Activated CD8-positive, alpha-beta T cell treated with anti-CD3 and anti-CD28 coated beads for 36 hours (primary cell): Measurements from ENCODE around the gene PCTP. TPM values are rescaled to one million over a fixed set of nuclear protein-coding genes. Genes with fewer than 3 reads are reported as not detected.

Source experiments
- ATAC-seq: fragments of 200-7000 bp; cut with Tn5 transposase; one replicate; pipeline ENCODE4 v1.10.0; 2021; ENCODE audit warnings: mild to moderate bottlenecking, moderate library complexity
- CTCF ChIA-PET: fragments of 350-600 bp; sonication (Branson Sonifier 250); formaldehyde crosslinking; loops from one replicate; lab custom pipeline; 2021; ENCODE audit warnings: antibody characterized with exemption; lab: Charles Lee
- POLR2A ChIA-PET: fragments of 350-600 bp; sonication (Branson Sonifier 250); formaldehyde crosslinking; loops from one replicate; lab custom pipeline; 2021; ENCODE audit warnings: antibody characterized with exemption; lab: Charles Lee
- DNase-seq: peaks from one replicate; pipeline ENCODE4 v3.0.0-alpha.2; 2020
- H3K27ac Mint-ChIP-seq: one replicate; pipeline ENCODE4 v1.8.0; 2021; ENCODE audit warnings: mild to moderate bottlenecking, mixed read lengths
- H3K27me3 Mint-ChIP-seq: one replicate; pipeline ENCODE4 v1.8.0; 2021; ENCODE audit warnings: mixed read lengths
- H3K36me3 Mint-ChIP-seq: one replicate; pipeline ENCODE4 v1.8.0; 2021; ENCODE audit warnings: low read depth, mixed read lengths
- H3K4me1 Mint-ChIP-seq: one replicate; pipeline ENCODE4 v1.8.0; 2021; ENCODE audit warnings: low read depth, mixed read lengths
- H3K4me3 Mint-ChIP-seq: one replicate; pipeline ENCODE4 v1.8.0; 2021; ENCODE audit warnings: mild to moderate bottlenecking, moderate library complexity, mixed read lengths
- H3K9me3 Mint-ChIP-seq: one replicate; pipeline ENCODE4 v1.8.0; 2021; ENCODE audit warnings: mixed read lengths
- intact Hi-C: fragments of 100-400 bp; cut with micrococcal nuclease; formaldehyde crosslinking; loops from one replicate; pipeline ENCODE4 v1.10.0; 2022
- total RNA-seq, 2 experiments: library from RNA; stranded (reverse); gene quantifications; one replicate each; pipeline ENCODE4 v1.2.3, GENCODE V29; 2021
- TF ChIP-seq, protein P1 (sequence below): fragments of 200-600 bp; IDR thresholded peaks from one replicate; pipeline ENCODE4 v1.8.0; 2022; ENCODE audit warnings: antibody characterized with exemption, mild to moderate bottlenecking

The PCTP gene
- total RNA-seq, 2 experiments from 2014 or later: 6.6 to 7.7 TPM

DNA sequence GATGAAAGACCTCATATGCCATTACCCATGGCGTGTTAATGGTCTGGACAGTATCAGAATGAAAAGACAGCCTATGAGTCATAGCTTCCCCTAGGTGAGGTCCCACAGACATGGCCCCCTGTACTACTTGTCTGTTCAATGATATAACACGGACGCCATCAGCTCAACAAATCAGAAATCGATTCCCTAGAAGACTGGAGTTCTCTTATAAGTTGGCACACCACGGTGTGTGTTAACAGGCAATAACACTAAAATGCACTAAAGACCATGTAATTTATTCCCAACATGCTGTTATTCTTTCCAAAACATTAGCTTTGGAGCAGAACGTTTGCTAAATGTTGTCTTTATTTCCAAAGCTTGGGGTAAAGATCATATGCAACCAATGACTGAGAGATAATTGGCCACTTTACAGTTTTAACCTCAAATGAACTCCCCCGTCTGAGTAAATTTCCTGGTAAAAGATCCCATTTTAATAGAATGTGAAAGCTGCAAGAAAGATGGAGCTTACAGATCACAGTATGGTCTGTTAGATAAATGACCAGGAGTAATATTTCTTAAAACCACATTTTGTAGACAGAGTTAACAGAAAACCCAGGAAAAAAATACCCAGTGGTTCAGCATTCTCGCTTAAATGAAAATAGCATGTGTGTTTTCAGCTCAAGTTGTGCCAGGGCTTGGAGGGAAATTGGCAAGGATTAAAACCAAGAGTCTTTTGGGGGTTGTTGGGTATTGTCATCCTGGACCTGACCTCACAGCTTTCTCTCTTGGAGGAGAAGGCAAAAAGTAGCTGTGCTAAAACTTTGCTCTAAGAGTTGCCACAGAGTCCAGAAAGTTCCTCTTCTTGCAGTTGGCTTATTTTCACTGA, 65.9 kb downstream of the PCTP start:
- Mint-ChIP-seq H3K36me3 (no peaks in the 10 kb centered on the region), H3K27me3 (peaks cover 15% of the 10 kb centered on the region), H3K27ac (no peak overlapping the region), H3K4me3 (no peak overlapping the region), H3K9me3 (peaks cover 5% of the 10 kb centered on the region), H3K4me1 (no peaks in the 10 kb centered on the region)
- intact Hi-C loops: no loop called here
- DNase-seq (no peak), ATAC-seq (no peak)
- ChIA-PET CTCF (no interaction called here), POLR2A (no interaction called here)
- TF ChIP-seq, protein P1, sequence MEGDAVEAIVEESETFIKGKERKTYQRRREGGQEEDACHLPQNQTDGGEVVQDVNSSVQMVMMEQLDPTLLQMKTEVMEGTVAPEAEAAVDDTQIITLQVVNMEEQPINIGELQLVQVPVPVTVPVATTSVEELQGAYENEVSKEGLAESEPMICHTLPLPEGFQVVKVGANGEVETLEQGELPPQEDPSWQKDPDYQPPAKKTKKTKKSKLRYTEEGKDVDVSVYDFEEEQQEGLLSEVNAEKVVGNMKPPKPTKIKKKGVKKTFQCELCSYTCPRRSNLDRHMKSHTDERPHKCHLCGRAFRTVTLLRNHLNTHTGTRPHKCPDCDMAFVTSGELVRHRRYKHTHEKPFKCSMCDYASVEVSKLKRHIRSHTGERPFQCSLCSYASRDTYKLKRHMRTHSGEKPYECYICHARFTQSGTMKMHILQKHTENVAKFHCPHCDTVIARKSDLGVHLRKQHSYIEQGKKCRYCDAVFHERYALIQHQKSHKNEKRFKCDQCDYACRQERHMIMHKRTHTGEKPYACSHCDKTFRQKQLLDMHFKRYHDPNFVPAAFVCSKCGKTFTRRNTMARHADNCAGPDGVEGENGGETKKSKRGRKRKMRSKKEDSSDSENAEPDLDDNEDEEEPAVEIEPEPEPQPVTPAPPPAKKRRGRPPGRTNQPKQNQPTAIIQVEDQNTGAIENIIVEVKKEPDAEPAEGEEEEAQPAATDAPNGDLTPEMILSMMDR: no peak

DNA sequence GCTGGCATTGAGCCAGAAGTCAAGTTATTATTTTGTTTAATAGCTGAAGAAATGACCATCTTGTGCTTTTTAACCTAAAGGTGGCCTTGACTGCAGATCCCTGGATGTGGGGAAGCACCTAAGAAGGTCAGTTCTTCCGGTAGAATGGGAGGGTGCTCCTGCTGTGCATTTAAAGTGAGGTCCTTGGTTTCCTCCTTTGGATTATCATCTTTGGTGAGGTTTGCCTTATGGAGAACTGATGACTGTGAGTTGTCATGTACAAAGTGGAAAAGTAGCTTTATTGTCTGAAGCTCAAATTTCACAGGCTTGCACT, 66.5 kb downstream of the PCTP start:
- H3K36me3 Mint-ChIP-seq: no peaks in the 10 kb centered on the region
- DNase-seq: no peak
- peaks cover 15% of the 10 kb centered on the region for H3K27me3 Mint-ChIP-seq
- H3K9me3 Mint-ChIP-seq: peaks cover 5% of the 10 kb centered on the region
- H3K4me1 Mint-ChIP-seq: no peaks in the 10 kb centered on the region
- H3K4me3 Mint-ChIP-seq: no peak overlapping the region
- CTCF ChIA-PET: no interaction called here
- intact Hi-C loops: no loop called here
- ATAC-seq: no peak
- no peak overlapping the region for H3K27ac Mint-ChIP-seq
- TF ChIP-seq, protein P1: no peak
- POLR2A ChIA-PET: no interaction called here

DNA sequence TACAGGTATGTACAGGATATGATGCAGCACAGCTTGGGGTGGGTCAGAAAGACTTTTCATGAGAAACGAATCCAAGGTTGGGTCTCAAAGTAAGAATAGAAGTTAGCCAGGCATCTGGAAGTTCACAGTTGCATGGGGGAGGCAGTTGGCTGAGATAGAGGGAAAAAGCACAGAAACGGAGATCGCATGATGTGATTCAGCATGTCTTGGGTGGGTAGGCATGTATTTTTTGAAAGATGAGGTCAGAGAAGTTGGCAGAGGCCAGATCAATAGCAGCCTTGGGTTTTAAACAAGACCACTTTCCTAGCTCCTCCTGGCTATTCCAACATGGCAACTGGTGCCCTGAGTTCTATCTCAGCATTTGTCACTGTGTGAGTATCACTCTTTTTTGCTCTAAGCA, 67.2 kb downstream of the PCTP start:
- CTCF ChIA-PET: no interaction called here
- POLR2A ChIA-PET: no interaction called here

DNA sequence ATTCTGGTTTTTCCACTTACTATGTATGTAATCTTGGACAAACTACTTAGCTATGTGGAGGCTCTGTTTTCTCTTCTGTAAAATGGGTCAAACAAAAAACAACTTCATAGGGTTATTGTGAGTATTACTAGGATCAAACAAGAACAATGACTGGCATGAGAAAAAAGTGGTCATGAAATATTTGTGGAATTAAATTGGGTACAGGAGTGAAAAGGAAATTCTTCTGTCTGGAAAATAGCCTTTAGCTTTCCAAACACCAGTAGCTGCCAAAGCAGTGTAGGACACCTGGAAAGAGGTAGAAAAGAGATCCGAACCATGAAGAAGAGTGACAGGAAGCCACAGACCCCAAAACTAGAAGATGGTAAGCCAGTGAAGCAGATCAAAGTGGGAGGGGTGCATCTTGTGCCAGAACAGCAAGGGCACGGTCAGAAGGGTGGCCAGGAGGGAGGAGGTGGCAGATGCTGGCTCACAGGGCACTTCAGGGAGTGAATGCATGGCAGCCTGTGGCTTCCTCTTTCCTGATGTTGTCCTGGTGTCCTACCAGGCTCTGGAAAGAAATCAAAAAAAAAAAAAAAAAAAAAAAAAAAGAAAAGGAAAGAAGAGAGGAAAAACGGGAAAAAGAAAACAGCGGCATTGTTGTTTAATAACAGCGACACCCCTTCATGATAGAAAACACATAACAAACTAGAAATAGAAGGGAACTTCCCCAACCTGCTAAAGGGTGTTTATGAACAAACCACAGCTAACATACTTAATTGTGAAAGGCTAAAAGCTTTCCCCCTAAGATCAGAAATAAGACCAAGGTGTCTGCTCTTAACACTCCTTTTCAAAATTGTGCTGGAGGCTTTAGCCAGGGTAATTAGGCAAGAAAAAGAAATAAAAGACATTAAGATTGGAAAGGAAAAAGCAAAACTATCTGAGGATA, 67.9 kb downstream of the PCTP start:
- intact Hi-C loops: no loop called here
- TF ChIP-seq, protein P1: no peak
- no peak for DNase-seq

More for the DNA sequence above, 67.2 kb downstream of the PCTP start:
- TF ChIP-seq, protein P1: no peak
- DNase-seq (no peak), ATAC-seq (no peak)
- Mint-ChIP-seq H3K36me3 (no peaks in the 10 kb centered on the region), H3K4me1 (no peaks in the 10 kb centered on the region), H3K9me3 (peaks cover 5% of the 10 kb centered on the region), H3K27me3 (peaks cover 12% of the 10 kb centered on the region), H3K4me3 (no peak overlapping the region), H3K27ac (no peak overlapping the region)
- intact Hi-C loops: no loop called here

DNA sequence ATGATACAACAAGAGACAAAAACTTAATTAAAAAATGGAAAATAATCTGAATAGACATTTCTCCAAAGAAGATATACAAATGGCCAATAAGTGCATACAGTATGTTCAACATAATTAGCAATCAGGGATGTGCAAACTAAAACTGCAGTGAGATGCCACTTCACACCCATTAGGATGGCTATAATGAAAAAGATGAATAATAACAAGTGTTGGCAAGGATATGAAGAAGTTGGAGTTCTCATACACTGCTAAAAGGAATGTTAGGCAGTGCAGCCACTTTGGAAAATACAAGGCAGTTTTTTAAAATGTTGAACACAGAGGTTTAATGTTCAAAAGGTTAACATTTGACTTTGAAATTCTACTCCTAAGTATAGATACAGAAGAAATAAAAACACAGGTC, 69.8 kb downstream of the PCTP start:
- POLR2A ChIA-PET: no interaction called here
- H3K27me3 Mint-ChIP-seq: peaks cover 9% of the 10 kb centered on the region
- TF ChIP-seq, protein P1: no peak
- intact Hi-C loops: no loop called here
- no peaks in the 10 kb centered on the region for H3K36me3 Mint-ChIP-seq
- H3K9me3 Mint-ChIP-seq: peaks cover 5% of the 10 kb centered on the region
- H3K4me1 Mint-ChIP-seq: no peaks in the 10 kb centered on the region
- DNase-seq: no peak
- CTCF ChIA-PET: no interaction called here
- ATAC-seq: no peak
- H3K4me3 Mint-ChIP-seq: no peak overlapping the region
- H3K27ac Mint-ChIP-seq: no peak overlapping the region

More for the DNA sequence above, 67.9 kb downstream of the PCTP start:
- ChIA-PET CTCF (no interaction called here), POLR2A (no interaction called here)
- ATAC-seq: no peak
- Mint-ChIP-seq H3K9me3 (peaks cover 5% of the 10 kb centered on the region), H3K36me3 (no peaks in the 10 kb centered on the region), H3K27me3 (peaks cover 11% of the 10 kb centered on the region), H3K4me3 (no peak overlapping the region), H3K4me1 (no peaks in the 10 kb centered on the region), H3K27ac (no peak overlapping the region)
